Cerebellar cortex (tissue), 1 donor: ENCODE data around the gene ECHS1.
A peak's percentile ranks its signal among the peaks of the same experiment; 100 is the strongest.
"Not testable (repeated sequence)": the region's sequence is repeated elsewhere in the genome, so short reads cannot be mapped to it uniquely, and the experiment has no call there.

ENCODE experiments used
- DNase-seq: peaks from one replicate; pipeline ENCODE4 v3.0.0-alpha.2; 2015; ENCODE audit warnings: low spot score

The ECHS1 gene

DNA sequence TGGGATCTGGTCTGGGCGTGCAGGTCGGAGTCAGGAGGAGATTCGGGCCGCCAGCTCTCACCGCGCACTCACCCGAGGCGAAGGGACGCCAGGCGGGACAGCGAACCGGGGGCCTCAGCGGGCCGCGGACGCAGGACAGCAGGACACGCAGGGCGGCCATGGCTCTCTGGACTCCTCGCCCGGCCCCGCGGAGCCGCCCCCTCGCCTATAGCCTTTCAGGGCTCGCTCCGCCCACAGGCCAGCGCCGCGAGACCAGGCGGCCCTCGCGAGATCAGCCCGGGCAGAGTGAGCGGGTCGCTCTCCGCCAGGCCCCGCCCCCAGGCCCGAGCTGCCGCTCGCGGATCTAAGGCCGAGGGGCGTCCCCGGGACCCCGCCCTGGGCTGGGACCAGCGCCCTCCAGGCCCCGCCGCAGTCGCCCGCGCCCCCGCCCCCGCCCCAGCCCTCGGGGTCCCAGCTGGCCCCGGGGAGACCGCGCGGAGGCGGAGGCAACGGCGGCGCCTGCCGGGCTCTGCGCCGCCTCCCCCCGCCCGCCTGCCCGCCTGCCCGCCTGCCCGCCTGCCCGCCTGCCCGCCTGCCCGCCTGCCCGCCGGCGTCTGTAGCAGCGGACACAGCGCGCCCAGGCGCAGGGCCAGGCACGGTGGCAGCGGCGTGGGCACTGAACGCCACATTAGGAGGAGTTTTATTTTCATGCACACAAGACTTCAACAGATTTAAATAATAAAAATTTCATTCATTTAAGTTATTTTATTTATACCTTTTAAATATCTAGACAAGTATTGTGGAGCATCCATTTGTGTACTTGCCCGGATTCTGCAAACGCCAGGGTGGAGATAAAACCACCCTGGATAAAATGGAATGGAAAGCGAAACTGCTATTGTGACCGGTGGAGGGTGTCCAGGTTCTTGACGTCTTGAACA is at the start of gene ECHS1:
Gene ECHS1, minus strand, starts transcription at position 181 of the 917 bp plus-strand sequence. Its CDS starts 21 bp downstream, at position 160.
- peak; percentile 91 for DNase-seq

- no peak for DNase-seq
These were observed 49.2 kb upstream of the ECHS1 start for GRCh38 chr10:133422223-133422806.

GRCh38 chr10:133421336-133422222 is 48.4 kb upstream of the ECHS1 start:
- no peak for DNase-seq

DNA sequence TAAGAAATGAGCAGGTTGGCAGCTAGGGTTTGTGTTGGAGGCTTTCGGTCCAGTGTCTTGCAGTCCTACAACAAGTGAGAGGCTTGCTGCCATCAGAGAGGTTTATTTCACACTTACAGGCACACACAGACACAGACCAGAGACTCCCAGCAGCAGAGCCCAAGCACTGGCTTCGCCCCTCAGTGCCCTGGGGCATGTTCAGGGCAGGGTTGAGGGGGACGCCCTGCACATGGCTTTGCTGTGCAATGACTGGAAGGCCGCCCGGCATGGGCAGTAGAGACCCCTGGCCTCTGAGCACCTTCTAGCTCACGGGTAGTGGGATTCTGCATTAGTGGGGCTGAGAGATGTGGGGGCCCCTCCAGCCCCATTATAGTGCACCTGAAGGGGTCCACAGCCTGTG is 47.4 kb upstream of the ECHS1 start:
- no peak for DNase-seq

GRCh38 chr10:133420028-133420427 is 46.9 kb upstream of the ECHS1 start:
- DNase-seq = no peak

- no peak for DNase-seq
These were observed 46.2 kb upstream of the ECHS1 start for GRCh38 chr10:133419211-133419950.

GRCh38 chr10:133418289-133418993 is 45.3 kb upstream of the ECHS1 start:
- no peak for DNase-seq

DNA sequence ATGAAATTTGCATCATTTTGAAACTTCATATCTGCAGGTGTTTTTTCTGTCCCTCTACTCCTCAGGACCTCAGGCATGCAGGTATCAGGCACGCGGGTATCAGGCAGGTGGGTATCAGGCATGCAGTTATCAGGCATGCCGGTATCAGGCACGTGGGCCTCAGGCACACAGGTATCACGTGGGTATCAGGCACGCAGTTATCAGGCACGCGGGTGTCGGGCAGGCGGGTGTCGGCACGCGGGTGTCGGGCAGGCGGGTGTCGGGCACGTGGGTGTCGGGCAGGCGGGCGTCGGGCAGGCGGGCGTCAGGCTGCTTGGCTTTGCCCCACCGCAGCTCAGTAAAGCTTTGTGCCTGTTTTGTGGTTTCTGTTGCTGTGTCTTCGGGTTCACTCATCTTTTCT is 42.6 kb upstream of the ECHS1 start:
- DNase-seq = no peak

GRCh38 chr10:133414401-133414800 is 41.2 kb upstream of the ECHS1 start:
- DNase-seq = not testable (repeated sequence)

DNA sequence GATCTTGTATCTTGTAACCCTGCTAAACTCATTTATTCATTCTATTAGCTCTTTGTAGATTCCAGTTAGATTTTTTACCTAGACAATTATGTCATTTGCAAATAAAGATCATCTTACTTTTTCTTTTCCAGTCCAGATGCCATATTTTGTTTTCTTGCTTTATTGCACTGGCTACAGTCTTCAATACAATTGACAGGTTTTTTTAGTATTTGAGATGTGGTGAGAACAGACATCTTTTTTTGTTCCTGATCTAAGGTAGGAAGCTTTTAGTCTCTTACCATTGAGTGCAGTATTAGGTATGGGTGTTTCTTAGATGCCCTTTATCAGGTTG is 39.2 kb upstream of the ECHS1 start:
- DNase-seq = no peak

- DNase-seq = no peak
These were observed 38.6 kb upstream of the ECHS1 start for GRCh38 chr10:133411523-133412380.

GRCh38 chr10:133405844-133406527 is 32.8 kb upstream of the ECHS1 start:
- no peak for DNase-seq

GRCh38 chr10:133405272-133405671 is 32.1 kb upstream of the ECHS1 start:
- DNase-seq = no peak

DNA sequence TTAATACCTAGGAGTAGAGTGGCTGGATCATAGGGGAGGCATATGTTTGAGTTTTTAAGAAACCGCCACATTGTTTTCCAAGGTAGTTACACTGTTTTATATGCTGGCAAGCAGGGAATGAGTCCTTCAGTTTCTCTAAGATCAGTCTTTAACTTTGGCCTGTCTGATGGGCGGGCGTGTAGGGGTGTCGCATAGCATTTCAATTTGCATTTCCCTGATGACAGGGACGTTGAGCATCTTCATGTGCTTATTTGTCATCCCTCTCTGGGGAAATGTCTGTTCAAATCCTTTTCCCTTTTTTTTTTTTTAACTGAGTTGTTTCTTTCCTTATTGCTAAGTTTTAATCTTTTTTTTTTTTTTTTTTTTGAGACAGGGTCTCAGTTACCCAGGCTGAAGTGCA is 30.6 kb upstream of the ECHS1 start:
- DNase-seq = no peak

DNA sequence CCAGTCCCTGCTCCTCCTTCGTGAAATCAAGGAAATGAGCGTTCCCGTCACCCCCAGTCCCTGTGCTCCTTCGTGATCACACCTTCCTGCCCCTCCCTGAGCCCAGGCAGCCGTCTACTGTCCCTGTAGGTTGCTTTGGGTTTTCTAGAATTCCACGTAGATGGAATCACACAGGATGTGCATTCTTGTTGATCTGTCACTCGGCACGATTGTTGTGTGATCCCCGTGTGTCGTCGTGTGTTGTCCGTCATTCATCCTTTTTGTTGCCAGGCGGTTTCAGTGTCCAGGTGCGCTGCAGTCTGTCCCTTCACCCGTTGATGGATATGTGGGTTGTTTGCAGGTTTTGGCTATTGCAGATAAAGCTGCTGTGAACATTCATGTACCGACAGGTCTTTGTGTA is 30.2 kb upstream of the ECHS1 start:
- DNase-seq = no peak

DNA sequence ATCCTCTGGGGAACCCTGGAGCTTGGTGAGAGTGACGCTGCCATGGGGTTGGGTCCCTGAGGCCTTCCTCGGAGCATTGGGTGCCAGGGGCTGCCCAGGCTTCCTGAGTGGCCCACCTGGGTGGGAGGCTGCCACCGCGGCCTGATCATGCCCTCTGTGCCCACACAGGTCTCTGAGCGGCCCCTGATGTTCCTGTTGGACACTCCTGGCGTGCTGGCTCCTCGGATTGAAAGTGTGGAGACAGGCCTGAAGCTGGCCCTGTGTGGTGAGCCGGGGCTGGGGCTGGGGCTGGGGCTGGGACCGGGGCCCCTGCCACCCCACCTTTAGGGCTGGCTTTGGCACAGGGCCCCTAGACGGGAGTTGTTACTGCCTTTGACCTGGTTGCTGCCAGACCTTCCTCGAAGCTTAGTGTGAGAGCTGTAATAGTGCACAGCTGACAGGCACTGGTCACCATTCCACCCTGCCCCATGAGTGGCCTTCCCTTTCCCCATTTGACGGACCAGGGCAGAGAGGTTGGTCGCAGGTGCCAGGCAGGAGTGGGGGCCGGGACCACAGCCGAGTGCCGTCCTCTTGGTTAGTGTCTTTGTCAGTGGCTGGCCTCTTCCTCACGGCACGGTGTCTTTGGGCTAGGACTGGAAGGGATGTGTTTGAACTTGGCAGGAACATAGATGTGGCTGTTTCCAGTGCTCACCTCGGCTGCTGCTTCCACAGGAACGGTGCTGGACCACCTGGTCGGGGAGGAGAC is 29.0 kb upstream of the ECHS1 start:
- DNase-seq = no peak

- no peak for DNase-seq
These were observed 28.3 kb upstream of the ECHS1 start for GRCh38 chr10:133401500-133401899.

- DNase-seq = no peak
These were observed 27.7 kb upstream of the ECHS1 start for GRCh38 chr10:133400624-133401424.
